GM18511 (cell line): ENCODE data around the gene UTRN.

Source experiments
- ATAC-seq: cut with Tn5 transposase; IDR thresholded peaks from one replicate; pipeline ENCODE4 v1.9.1; 2021; ENCODE audit warnings: mild to moderate bottlenecking, moderate library complexity; ENCODE audit not compliant: unreplicated experiment

The UTRN gene

GRCh38 chr6:144279484-144280150, 5.5 kb upstream of the UTRN start:
- no peak for ATAC-seq

- no peak for ATAC-seq
These were observed 1.3 kb upstream of the UTRN start for GRCh38 chr6:144283646-144284477.

- ATAC-seq = no peak
These were observed 705 bp upstream of the UTRN start for GRCh38 chr6:144284478-144284782.

GRCh38 chr6:144285548-144285797, 338 bp downstream of the UTRN start:
- ATAC-seq = peak; percentile 35

- peak; percentile 53 for ATAC-seq
These were observed 815 bp downstream of the UTRN start for GRCh38 chr6:144285798-144286502.

GRCh38 chr6:144286503-144287393, 1.6 kb downstream of the UTRN start:
- ATAC-seq = no peak

- no peak for ATAC-seq
These were observed 3.9 kb downstream of the UTRN start for GRCh38 chr6:144289006-144289405.

GRCh38 chr6:144292372-144292771, 7.2 kb downstream of the UTRN start:
- ATAC-seq = no peak

GRCh38 chr6:144294016-144294415, 8.9 kb downstream of the UTRN start:
- no peak for ATAC-seq

- no peak for ATAC-seq
These were observed 10.1 kb downstream of the UTRN start for GRCh38 chr6:144295211-144295610.

GRCh38 chr6:144295981-144296767, 11.0 kb downstream of the UTRN start:
- ATAC-seq = no peak

GRCh38 chr6:144296973-144297372, 11.8 kb downstream of the UTRN start:
- no peak for ATAC-seq

GRCh38 chr6:144297511-144298100, 12.5 kb downstream of the UTRN start:
- no peak for ATAC-seq

GRCh38 chr6:144298194-144298593, 13.1 kb downstream of the UTRN start:
- no peak for ATAC-seq

- ATAC-seq = no peak
These were observed 13.8 kb downstream of the UTRN start for GRCh38 chr6:144298916-144299315.

GRCh38 chr6:144302701-144303372, 17.7 kb downstream of the UTRN start:
- ATAC-seq = no peak

- ATAC-seq = no peak
These were observed 19.2 kb downstream of the UTRN start for GRCh38 chr6:144304223-144304848.

- ATAC-seq = peak; percentile 39
These were observed 20.4 kb downstream of the UTRN start for GRCh38 chr6:144305567-144305966.

GRCh38 chr6:144305985-144306384, 20.9 kb downstream of the UTRN start:
- peak; percentile 97 for ATAC-seq
